Endothelial cell of umbilical vein (primary cell): ENCODE results near the gene IGF1. TPM values are rescaled to one million over a fixed set of nuclear protein-coding genes. Genes with fewer than 3 reads are reported as not detected.

Experiments used
- BruUV-seq: library from RNA; stranded (reverse); fragments of 400-500 nt; replicated peaks from 2 replicates; lab custom pipeline; 2021; lab: Mats Ljungman, UMichigan
- CTCF ChIA-PET: fragments of 300-600, 350-600 bp; sonication (Branson Sonifier 250); formaldehyde crosslinking; loops from one replicate; lab custom pipeline; 2021; ENCODE audit warnings: antibody characterized with exemption, inconsistent platforms; lab: Charles Lee
- POLR2A ChIA-PET: fragments of 300-600, 350-600 bp; sonication (Branson Sonifier 250); formaldehyde crosslinking; loops from one replicate; lab custom pipeline; 2021; ENCODE audit warnings: antibody characterized with exemption, inconsistent platforms; lab: Charles Lee
- DNase-seq: peaks from one replicate; pipeline ENCODE4 v3.0.0-alpha.2; 2011; ENCODE audit warnings: low read depth, low spot score
- FAIRE-seq: peaks from 2 replicates; lab custom pipeline; 2011; peaks lifted over from hg19 to GRCh38; lab: Jason Lieb, UNC
- H2AFZ ChIP-seq: 2 replicates; pipeline ENCODE4 v1.6.0; 2012; ENCODE audit warnings: low read depth, low read length, control low read depth, inconsistent platforms
- H3K27ac ChIP-seq: 2 replicates; pipeline ENCODE4 v1.5.1; 2011; ENCODE audit warnings: low read depth, mild to moderate bottlenecking, control low read depth, low read length, moderate library complexity; ENCODE audit not compliant: insufficient read depth
- H3K27me3 ChIP-seq, 2 experiments: 2 replicates each; pipeline versions ENCODE4 v1.6.0 to v1.6.1; 2011; ENCODE audit warnings: low read length in 2 of 2, mixed read lengths in 1 of 2; ENCODE audit not compliant: control insufficient read depth in 2 of 2, insufficient read depth in 2 of 2
- H3K36me3 ChIP-seq, 2 experiments: 2 replicates in 1 of 2; 3 replicates in 1 of 2; pipeline ENCODE4 v1.5.1; 2011; ENCODE audit warnings: low read length in 2 of 2, mild to moderate bottlenecking in 1 of 2, moderate library complexity in 1 of 2; ENCODE audit not compliant: control insufficient read depth in 2 of 2, insufficient read depth in 2 of 2; ENCODE audit errors: extremely low read depth in 1 of 2
- H3K4me1 ChIP-seq: 3 replicates; pipeline ENCODE4 v1.5.1; 2011; ENCODE audit warnings: mild to moderate bottlenecking, low read length; ENCODE audit not compliant: control insufficient read depth, insufficient read depth; ENCODE audit errors: extremely low read depth
- H3K4me2 ChIP-seq: 2 replicates; pipeline ENCODE4 v1.6.1; 2011; ENCODE audit warnings: low read length, control low read depth, mixed read lengths; ENCODE audit not compliant: insufficient read depth
- H3K4me3 ChIP-seq, 3 experiments: fragments of 200-600 bp in 1 of 3; sonication (generic), shearing (Covaris generic) in 1 of 3; replicated peaks in 1 of 3; 2 replicates each; pipeline ENCODE4 v1.5.1; 2011 to 2016; ENCODE audit warnings: control low read depth in 3 of 3, low read length in 3 of 3, mild to moderate bottlenecking in 2 of 3, inconsistent platforms in 1 of 3, low read depth in 1 of 3, moderate library complexity in 1 of 3; ENCODE audit not compliant: insufficient read depth in 1 of 3
- H3K79me2 ChIP-seq: 2 replicates; pipeline ENCODE4 v1.6.0; 2012; ENCODE audit warnings: low read length, inconsistent platforms; ENCODE audit not compliant: control insufficient read depth, insufficient read depth
- H3K9ac ChIP-seq: replicated peaks from 2 replicates; pipeline ENCODE3; 2011; ENCODE audit warnings: low read length, control low read depth; ENCODE audit not compliant: insufficient read depth; ENCODE audit errors: extremely low read depth
- H3K9me1 ChIP-seq: replicated peaks from 3 replicates; pipeline ENCODE4 v1.6.0; 2011; ENCODE audit warnings: mild to moderate bottlenecking, low read length; ENCODE audit not compliant: control insufficient read depth, insufficient read depth; ENCODE audit errors: extremely low read depth
- H3K9me3 ChIP-seq: replicated peaks from 2 replicates; pipeline ENCODE4 v1.5.1; 2012; ENCODE audit warnings: low read length, inconsistent platforms; ENCODE audit not compliant: control insufficient read depth, insufficient read depth
- H4K20me1 ChIP-seq: replicated peaks from 2 replicates; pipeline ENCODE3; 2011; ENCODE audit warnings: mild to moderate bottlenecking, low read length; ENCODE audit not compliant: control insufficient read depth, insufficient read depth; ENCODE audit errors: extremely low read depth
- CTCF ChIP-seq, 2 donors: IDR thresholded peaks; 1 replicate in 1 of 2; 2 replicates in 1 of 2; pipeline ENCODE4 v1.5.1; 2011; ENCODE audit warnings: low read length in 2 of 2, mild to moderate bottlenecking in 2 of 2, moderate library complexity in 2 of 2, control low read depth in 1 of 2, inconsistent platforms in 1 of 2, low read depth in 1 of 2; ENCODE audit not compliant: insufficient read depth in 1 of 2; ENCODE audit errors: extremely low read depth in 1 of 2
- EZH2 ChIP-seq: IDR thresholded peaks from 2 replicates; pipeline ENCODE4 v1.6.1; 2012; ENCODE audit warnings: borderline replicate concordance, low read depth, mild to moderate bottlenecking, moderate library complexity, low read length, inconsistent platforms; ENCODE audit not compliant: severe bottlenecking
- FOS ChIP-seq: IDR thresholded peaks from 2 replicates; pipeline ENCODE4 v1.6.1; 2011; ENCODE audit warnings: mild to moderate bottlenecking, low read length, moderate library complexity, borderline replicate concordance; ENCODE audit not compliant: insufficient read depth
- GATA2 ChIP-seq: IDR thresholded peaks from 2 replicates; pipeline ENCODE4 v1.7.0; 2011; ENCODE audit warnings: low read depth, mild to moderate bottlenecking, moderate library complexity, mixed read lengths, low read length; ENCODE audit not compliant: insufficient read length, insufficient read depth
- JUN ChIP-seq: IDR thresholded peaks from 2 replicates; pipeline ENCODE4 v1.6.1; 2011; ENCODE audit warnings: borderline replicate concordance, low read depth; ENCODE audit not compliant: insufficient read length, insufficient read depth
- MAX ChIP-seq: IDR thresholded peaks from 2 replicates; pipeline ENCODE4 v1.6.1; 2011; ENCODE audit not compliant: insufficient read depth, insufficient read length
- MYC ChIP-seq: IDR thresholded peaks from one replicate; pipeline ENCODE4 v1.6.1; 2011; ENCODE audit warnings: mild to moderate bottlenecking, low read depth, low read length
- POLR2A ChIP-seq: IDR thresholded peaks from 2 replicates; pipeline ENCODE4 v1.6.1; 2012; ENCODE audit warnings: low read depth, mild to moderate bottlenecking, control low read depth, low read length
- POLR2AphosphoS5 ChIP-seq: IDR thresholded peaks from 2 replicates; pipeline ENCODE4 v1.6.1; 2012; ENCODE audit warnings: low read depth, mild to moderate bottlenecking, control low read depth, low read length, moderate library complexity; ENCODE audit not compliant: insufficient read depth
- dilution Hi-C: fragments of 300-500 bp; cut with MboI; formaldehyde crosslinking; loops from one replicate; pipeline ENCODE4 v1.15.0; 2019; ENCODE audit warnings: low sequenced_read_pairs; ENCODE audit not compliant: extremely low pct_ligation_motif_present
- intact Hi-C: fragments of 100-400 bp; cut with micrococcal nuclease; formaldehyde crosslinking; loops from one replicate; pipeline ENCODE4 v1.10.0; 2022
- polyA plus RNA-seq, 4 experiments: library from polyadenylated mRNA; depleted of rRNA in 3 of 4; stranded (reverse) in 3 of 4; unstranded in 1 of 4; fragments of >200 nt; gene quantifications; 2 replicates each; pipeline versions ENCODE4 v1.2.1 to v1.2.3, GENCODE V29; 2011 to 2012; ENCODE audit warnings: missing spikeins in 1 of 4
- total RNA-seq: library from RNA; stranded (reverse); gene quantifications from 2 replicates; pipeline ENCODE4 v1.2.3, GENCODE V29; 2021

The IGF1 gene
- total and polyA plus RNA-seq, 2 donors (not counting 3 experiments of a cell fraction or from before 2014, with no cell fraction given): 0.10 TPM; not detected in 1

- H3K27me3 ChIP-seq: no peaks in the 10 kb centered on the region
- no TSS peak for BruUV-seq
- intact Hi-C loops: no loop called here
- H3K79me2 ChIP-seq: no peaks in the 10 kb centered on the region
- H2AFZ ChIP-seq: no peak overlapping the region
- no peak overlapping the region for H3K9ac ChIP-seq
- no peaks in the 10 kb centered on the region for H4K20me1 ChIP-seq
- no peak for FAIRE-seq
- dilution Hi-C loops: no loop called here
- no peak for DNase-seq
- ChIA-PET POLR2A (no interaction called here), CTCF (no interaction called here)
- H3K4me2 ChIP-seq: no peak overlapping the region
- no peaks in the 10 kb centered on the region for H3K9me3 ChIP-seq
- no peak overlapping the region for H3K27ac ChIP-seq
- H3K9me1 ChIP-seq: no peaks in the 10 kb centered on the region
- no peaks in the 10 kb centered on the region for H3K36me3 ChIP-seq
- no peaks in the 10 kb centered on the region for H3K4me1 ChIP-seq
- TF ChIP-seq GATA2: no peak
- no peak for TF ChIP-seq MAX
- TF ChIP-seq CTCF (IDR thresholded peaks at IDR 0.05; ENCODE audit: extremely low read depth in 1 of 2, insufficient read depth in 1 of 2, low read depth in 1 of 2, low read length in 2 of 2): no peak
- no peak for TF ChIP-seq JUN
- no peak for TF ChIP-seq MYC
- no peak for TF ChIP-seq POLR2AphosphoS5
- no peak for TF ChIP-seq EZH2
- no peak for TF ChIP-seq POLR2A
- TF ChIP-seq FOS: no peak
- no peak overlapping the region for H3K4me3 ChIP-seq
Observed at GRCh38 chr12:102528111-102528510, 47.7 kb upstream of the IGF1 start.
